ENCODE measurements around the gene NYNRIN.

The NYNRIN gene

DNA sequence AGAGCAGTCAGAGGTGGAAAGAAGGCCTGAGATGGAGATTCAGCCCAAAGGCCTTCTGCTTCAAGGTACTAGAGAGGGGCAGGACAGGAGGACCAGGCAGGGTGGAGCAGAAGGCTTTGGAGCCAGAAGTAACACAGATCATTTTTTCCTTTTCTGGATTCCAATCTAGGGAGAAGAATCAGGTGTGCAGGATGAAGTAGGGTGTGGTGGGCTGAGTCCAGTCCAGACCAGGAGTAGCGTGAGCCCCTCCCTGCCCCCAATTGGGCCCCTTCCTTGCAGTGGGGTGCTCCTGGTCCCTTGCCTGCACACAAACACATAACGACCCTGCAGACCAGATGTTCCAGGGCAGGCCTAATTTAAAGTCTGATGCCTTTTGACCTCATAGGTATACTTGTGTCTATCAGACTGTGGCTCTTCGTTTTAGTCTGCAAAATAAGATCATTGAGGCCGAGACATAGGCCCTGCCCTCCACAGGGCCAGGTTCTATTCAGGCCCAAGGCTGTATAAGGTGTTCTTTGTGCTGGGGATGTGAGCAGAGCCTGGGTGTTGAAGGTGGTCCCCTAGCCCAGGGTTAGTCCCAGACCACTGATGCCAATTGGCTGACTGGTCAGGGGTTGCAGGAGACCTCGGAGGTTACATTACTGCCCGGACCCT lies 1.0 kb upstream of the NYNRIN start:
- no CpG with 5 or more reads among the region's 6 CpGs for WGBS, 2 donors (ENCODE audit: extremely low coverage in 2 of 2, insufficient read length in 2 of 2, insufficient replicate concordance in 1 of 2)
- Histone ChIP-seq H3K27me3 (ENCODE audit: control insufficient read depth in 3 of 3, insufficient read depth in 3 of 3, low read depth in 1 of 3, low read length in 3 of 3) (peaks cover 0 to 78% (median 0%) of the 10 kb centered on the region in 3 experiments), H3K4me3 (ENCODE audit: low read length in 2 of 2) (no peak overlapping the region)

DNA sequence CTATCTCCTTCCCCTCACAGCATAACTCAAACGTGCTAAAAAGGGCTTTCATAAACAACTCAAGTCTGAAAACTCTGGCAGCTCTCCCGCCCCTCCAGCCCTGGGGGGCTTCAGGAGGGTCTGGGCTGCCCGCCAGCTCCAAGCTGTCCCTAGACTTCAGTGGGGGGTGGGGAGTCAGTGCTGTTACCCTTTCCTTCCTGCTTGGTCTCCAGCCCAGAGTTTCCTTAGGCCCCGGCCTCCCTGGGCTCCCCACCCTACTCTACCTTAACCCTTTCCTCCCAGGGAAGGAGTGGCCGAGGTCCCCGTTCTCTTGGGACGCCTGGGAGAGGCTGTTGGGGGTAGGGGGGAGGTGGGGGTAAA lies 530 bp upstream of the NYNRIN start:
- Histone ChIP-seq H3K14ac (ENCODE audit: low read length) (no peak overlapping the region), H3K4me1 (ENCODE audit: control insufficient read depth in 2 of 2, insufficient read depth in 1 of 2, low read depth in 1 of 2, low read length in 2 of 2) (peaks cover 11 to 22% of the 10 kb centered on the region in 2 donors), H4K91ac (ENCODE audit: low read depth, low read length, poor library complexity) (no peak overlapping the region), H2AFZ (ENCODE audit: low read length) (peak overlapping the region; percentile 92), H4K8ac (ENCODE audit: low read depth, low read length) (peak overlapping the region; percentile 33), H3K9ac (ENCODE audit: low read depth, low read length, poor library complexity) (no peak overlapping the region), H3K27ac (replicated peaks; ENCODE audit: low read length) (peak overlapping the region; percentile 1), H3K4ac (ENCODE audit: low read length) (no peak overlapping the region), H3K36me3 (replicated peaks in 1 of 2; ENCODE audit: control insufficient read depth in 2 of 2, insufficient read depth in 2 of 2, low read length in 2 of 2) (no peaks in the 10 kb centered on the region), H2BK15ac (ENCODE audit: low read length) (no peak overlapping the region), H3K4me3 (ENCODE audit: low read length in 2 of 2) (peak overlapping the region in 1 of 2 donors; percentile 47), H2AK5ac (ENCODE audit: low read depth, low read length) (no peak overlapping the region), H2BK120ac (ENCODE audit: low read depth, low read length) (no peak overlapping the region), H3K9me3 (replicated peaks in 1 of 2; ENCODE audit: control insufficient read depth in 2 of 2, insufficient read depth in 1 of 2, low read depth in 1 of 2, low read length in 2 of 2) (peaks cover 0 to 3% of the 10 kb centered on the region in 2 donors), H3K27me3 (ENCODE audit: control insufficient read depth in 3 of 3, insufficient read depth in 3 of 3, low read depth in 1 of 3, low read length in 3 of 3) (peaks cover 0 to 80% (median 0%) of the 10 kb centered on the region in 3 experiments), H3K4me2 (ENCODE audit: insufficient read depth, low read length, poor library complexity, severe bottlenecking) (no peak overlapping the region), H2BK5ac (ENCODE audit: low read length) (peak overlapping the region; percentile 56), H3K79me1 (ENCODE audit: low read depth, low read length) (peaks cover 3% of the 10 kb centered on the region), H3K18ac (ENCODE audit: low read length) (peak overlapping the region; percentile 53), H2BK12ac (ENCODE audit: low read length) (no peak overlapping the region), H3K23ac (ENCODE audit: low read depth, low read length, poor library complexity) (no peak overlapping the region)
- WGBS, 2 donors (ENCODE audit: extremely low coverage in 2 of 2, insufficient read length in 2 of 2, insufficient replicate concordance in 1 of 2), result no CpG with 5 or more reads among the region's 7 CpGs
- peak; percentile 42 for DNase-seq (ENCODE audit: low spot score)

More for the DNA sequence above, 1.0 kb upstream of the NYNRIN start:
- Histone ChIP-seq H3K9me3 (replicated peaks in 1 of 2; ENCODE audit: control insufficient read depth in 2 of 2, insufficient read depth in 1 of 2, low read depth in 1 of 2, low read length in 2 of 2) (peaks cover 0 to 3% of the 10 kb centered on the region in 2 donors), H3K79me1 (ENCODE audit: low read depth, low read length) (peaks cover 3% of the 10 kb centered on the region), H3K4me2 (ENCODE audit: insufficient read depth, low read length, poor library complexity, severe bottlenecking) (no peak overlapping the region), H3K4ac (ENCODE audit: low read length) (no peak overlapping the region), H3K14ac (ENCODE audit: low read length) (no peak overlapping the region), H4K91ac (ENCODE audit: low read depth, low read length, poor library complexity) (no peak overlapping the region), H3K9ac (ENCODE audit: low read depth, low read length, poor library complexity) (no peak overlapping the region), H2AK5ac (ENCODE audit: low read depth, low read length) (peak overlapping the region; percentile 80), H3K36me3 (replicated peaks in 1 of 2; ENCODE audit: control insufficient read depth in 2 of 2, insufficient read depth in 2 of 2, low read length in 2 of 2) (no peaks in the 10 kb centered on the region), H3K23ac (ENCODE audit: low read depth, low read length, poor library complexity) (no peak overlapping the region), H2BK120ac (ENCODE audit: low read depth, low read length) (no peak overlapping the region), H2BK5ac (ENCODE audit: low read length) (no peak overlapping the region), H2AFZ (ENCODE audit: low read length) (peak overlapping the region; percentile 92), H2BK12ac (ENCODE audit: low read length) (peak overlapping the region; percentile 23), H3K27ac (replicated peaks; ENCODE audit: low read length) (peak overlapping the region; percentile 1), H4K8ac (ENCODE audit: low read depth, low read length) (no peak overlapping the region), H3K4me1 (ENCODE audit: control insufficient read depth in 2 of 2, insufficient read depth in 1 of 2, low read depth in 1 of 2, low read length in 2 of 2) (peaks cover 11 to 21% of the 10 kb centered on the region in 2 donors), H3K18ac (ENCODE audit: low read length) (peak overlapping the region; percentile 68), H2BK15ac (ENCODE audit: low read length) (no peak overlapping the region)
- no peak for DNase-seq (ENCODE audit: low spot score)

- H3K27ac ChIP-seq (replicated peaks; ENCODE audit: low read length), result no peak overlapping the region
- H4K8ac ChIP-seq (ENCODE audit: low read depth, low read length), result no peak overlapping the region
- DNase-seq (ENCODE audit: low spot score), result no peak
- no CpG with 5 or more reads among the region's 8 CpGs for WGBS, 2 donors (ENCODE audit: extremely low coverage in 2 of 2, insufficient read length in 2 of 2, insufficient replicate concordance in 1 of 2)
- H3K14ac ChIP-seq (ENCODE audit: low read length), result peak overlapping the region; percentile 49
- no peak overlapping the region for H4K91ac ChIP-seq (ENCODE audit: low read depth, low read length, poor library complexity)
- H2BK5ac ChIP-seq (ENCODE audit: low read length), result peak overlapping the region; percentile 84
- peaks cover 3% of the 10 kb centered on the region for H3K79me1 ChIP-seq (ENCODE audit: low read depth, low read length)
- H2BK12ac ChIP-seq (ENCODE audit: low read length), result no peak overlapping the region
- peaks cover 11 to 26% of the 10 kb centered on the region in 2 donors for H3K4me1 ChIP-seq (ENCODE audit: control insufficient read depth in 2 of 2, insufficient read depth in 1 of 2, low read depth in 1 of 2, low read length in 2 of 2)
- peaks cover 0 to 3% of the 10 kb centered on the region in 2 donors for H3K9me3 ChIP-seq (replicated peaks in 1 of 2; ENCODE audit: control insufficient read depth in 2 of 2, insufficient read depth in 1 of 2, low read depth in 1 of 2, low read length in 2 of 2)
- H2AFZ ChIP-seq (ENCODE audit: low read length), result peak overlapping the region; percentile 92
- H3K36me3 ChIP-seq (replicated peaks in 1 of 2; ENCODE audit: control insufficient read depth in 2 of 2, insufficient read depth in 2 of 2, low read length in 2 of 2), result no peaks in the 10 kb centered on the region
- peak overlapping the region; percentile 91 for H3K18ac ChIP-seq (ENCODE audit: low read length)
- peak overlapping the region; percentile 47 to 85 for H3K4me3 ChIP-seq (ENCODE audit: low read length in 2 of 2)
- H3K4ac ChIP-seq (ENCODE audit: low read length), result no peak overlapping the region
- H3K9ac ChIP-seq (ENCODE audit: low read depth, low read length, poor library complexity), result peak overlapping the region; percentile 91
- no peak overlapping the region for H3K23ac ChIP-seq (ENCODE audit: low read depth, low read length, poor library complexity)
- H3K4me2 ChIP-seq (ENCODE audit: insufficient read depth, low read length, poor library complexity, severe bottlenecking), result peak overlapping the region; percentile 97
- H2AK5ac ChIP-seq (ENCODE audit: low read depth, low read length), result peak overlapping the region; percentile 16
- H2BK120ac ChIP-seq (ENCODE audit: low read depth, low read length), result no peak overlapping the region
- H3K27me3 ChIP-seq (ENCODE audit: control insufficient read depth in 3 of 3, insufficient read depth in 3 of 3, low read depth in 1 of 3, low read length in 3 of 3), result peaks cover 0 to 71% (median 0%) of the 10 kb centered on the region in 3 experiments
- H2BK15ac ChIP-seq (ENCODE audit: low read length), result peak overlapping the region; percentile 61
These were observed 632 bp downstream of the NYNRIN start for GRCh38 chr14:24399447-24399822.

DNA sequence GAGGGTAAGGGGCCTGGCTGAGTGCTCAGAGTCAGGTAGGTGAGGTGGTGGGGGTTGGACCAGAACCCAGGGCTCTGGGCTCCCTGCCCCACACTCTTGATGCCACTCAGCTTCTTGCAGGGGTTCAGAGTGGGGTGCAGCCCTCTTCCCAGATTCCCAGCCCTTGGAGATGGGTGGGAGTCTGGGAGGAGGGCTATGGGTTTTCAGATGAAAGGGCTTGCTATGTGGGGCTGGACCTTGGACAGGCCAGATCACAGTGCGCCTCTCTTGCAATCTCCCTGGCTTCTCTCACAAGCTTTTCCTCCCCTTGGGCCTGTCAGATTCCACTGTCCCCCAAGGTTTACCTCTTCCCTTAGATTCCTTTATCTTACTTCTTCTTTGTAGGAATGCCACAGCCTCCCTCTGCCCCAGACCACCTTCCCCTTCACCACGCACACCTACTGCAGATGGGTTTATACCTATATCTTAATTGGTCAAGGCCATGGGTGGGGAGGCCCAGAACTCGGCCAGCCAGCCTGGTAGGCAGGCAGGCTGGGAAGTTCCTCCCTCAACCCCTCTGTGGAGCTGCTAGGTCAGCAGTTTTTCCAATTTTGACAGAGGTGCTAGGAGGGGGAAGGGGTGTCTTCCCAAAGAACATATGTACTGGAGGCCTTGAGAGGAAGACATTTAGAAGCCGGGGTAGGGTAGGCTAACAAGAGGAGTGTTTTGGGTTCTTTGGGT lies 1.4 kb downstream of the NYNRIN start:
- Histone ChIP-seq H3K9me3 (replicated peaks in 1 of 2; ENCODE audit: control insufficient read depth in 2 of 2, insufficient read depth in 1 of 2, low read depth in 1 of 2, low read length in 2 of 2) (peaks cover 0 to 3% of the 10 kb centered on the region in 2 donors), H3K23ac (ENCODE audit: low read depth, low read length, poor library complexity) (no peak overlapping the region), H4K8ac (ENCODE audit: low read depth, low read length) (no peak overlapping the region), H3K4me1 (ENCODE audit: control insufficient read depth in 2 of 2, insufficient read depth in 1 of 2, low read depth in 1 of 2, low read length in 2 of 2) (peaks cover 11 to 28% of the 10 kb centered on the region in 2 donors), H2BK15ac (ENCODE audit: low read length) (no peak overlapping the region), H3K27ac (replicated peaks; ENCODE audit: low read length) (no peak overlapping the region), H4K91ac (ENCODE audit: low read depth, low read length, poor library complexity) (no peak overlapping the region), H3K9ac (ENCODE audit: low read depth, low read length, poor library complexity) (no peak overlapping the region), H3K27me3 (ENCODE audit: control insufficient read depth in 3 of 3, insufficient read depth in 3 of 3, low read depth in 1 of 3, low read length in 3 of 3) (peaks cover 0 to 68% (median 0%) of the 10 kb centered on the region in 3 experiments), H2BK120ac (ENCODE audit: low read depth, low read length) (no peak overlapping the region), H3K4me3 (ENCODE audit: low read length in 2 of 2) (peak overlapping the region; percentile 47 to 85), H2AK5ac (ENCODE audit: low read depth, low read length) (peak overlapping the region; percentile 16), H2BK5ac (ENCODE audit: low read length) (no peak overlapping the region), H3K79me1 (ENCODE audit: low read depth, low read length) (peaks cover 3% of the 10 kb centered on the region), H3K4me2 (ENCODE audit: insufficient read depth, low read length, poor library complexity, severe bottlenecking) (peak overlapping the region; percentile 97), H2BK12ac (ENCODE audit: low read length) (no peak overlapping the region), H3K36me3 (replicated peaks in 1 of 2; ENCODE audit: control insufficient read depth in 2 of 2, insufficient read depth in 2 of 2, low read length in 2 of 2) (no peaks in the 10 kb centered on the region), H3K4ac (ENCODE audit: low read length) (no peak overlapping the region), H3K18ac (ENCODE audit: low read length) (no peak overlapping the region), H2AFZ (ENCODE audit: low read length) (peak overlapping the region; percentile 92), H3K14ac (ENCODE audit: low read length) (no peak overlapping the region)
- no peak for DNase-seq (ENCODE audit: low spot score)
- no CpG with 5 or more reads among the region's 4 CpGs for WGBS, 2 donors (ENCODE audit: extremely low coverage in 2 of 2, insufficient read length in 2 of 2, insufficient replicate concordance in 1 of 2)
